ENCODE measurements around the gene OR2W3. TPM values are rescaled to one million over a fixed set of nuclear protein-coding genes. Genes with fewer than 3 reads are reported as not detected.

OR2W3 gene
- total RNA-seq, 1 experiment from 2014 or later, result not detected

DNA sequence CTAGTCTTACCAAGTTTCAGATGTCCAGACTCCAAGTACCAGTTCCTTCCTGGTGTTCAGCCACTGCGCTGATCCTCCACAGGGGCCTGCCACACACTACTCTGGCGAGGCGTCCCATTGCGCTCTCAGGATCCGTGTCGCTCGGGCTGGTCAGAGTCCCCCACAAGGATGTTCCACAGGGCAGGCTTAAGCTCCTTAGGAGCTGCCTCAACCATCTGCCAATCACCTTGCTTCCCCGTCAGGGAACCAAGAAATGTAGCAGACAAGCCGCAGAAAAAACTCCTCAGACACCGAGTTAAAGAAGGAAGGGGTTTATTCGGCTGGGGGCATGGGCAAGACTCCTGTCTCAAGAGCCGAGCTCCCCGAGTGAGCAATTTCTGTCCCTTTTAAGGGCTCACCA, 9.8 kb downstream of the OR2W3 start:
- Histone ChIP-seq H3K9me3 (ENCODE audit: control insufficient read depth in 1 of 2, insufficient read depth in 1 of 2, low read depth in 1 of 2, low read length in 2 of 2) (peaks cover 0 to 5% of the 10 kb centered on the region in 2 experiments; a peak in 2 of 4 replicates), H3K79me2 (ENCODE audit: insufficient read depth, low read length) (no peaks in the 10 kb centered on the region), H4K20me1 (ENCODE audit: insufficient read depth) (no peaks in the 10 kb centered on the region), H3K4me3 (replicated peaks in 1 of 2; ENCODE audit: low read depth in 1 of 2, low read length in 2 of 2) (no peak overlapping the region), H3K4me1 (ENCODE audit: control insufficient read depth in 1 of 2, insufficient read depth in 2 of 2, low read length in 2 of 2) (no peaks in the 10 kb centered on the region), H3K9me2 (ENCODE audit: insufficient read depth) (no peaks in the 10 kb centered on the region), H2AFZ (ENCODE audit: low read depth, low read length, poor library complexity, severe bottlenecking) (no peak overlapping the region), H3K4me2 (ENCODE audit: low read length) (no peak overlapping the region), H3K9ac (ENCODE audit: low read length) (no peak overlapping the region), H3K27me3 (ENCODE audit: insufficient read depth, low read length) (no peaks in the 10 kb centered on the region), H3K36me3 (ENCODE audit: control insufficient read depth in 1 of 2, insufficient read depth in 2 of 2, low read length in 2 of 2) (no peaks in the 10 kb centered on the region), H3K27ac (ENCODE audit: low read depth, low read length) (no peak overlapping the region)
- no TSS peak for BruUV-seq (replicated peaks)
- RAD21 ChIA-PET (ENCODE audit: low non-redundant PET in 1 of 2, low total read pairs in 2 of 2, uncharacterized antibody in 2 of 2, unreplicated experiment in 2 of 2), result no interaction called here
- POLR2A ChIA-PET, result no interaction called here
- CTCF ChIA-PET, result no interaction called here
- ATAC-seq, result no peak
- intact Hi-C loops (cut with micrococcal nuclease), result no loop called here
- no peak for DNase-seq (ENCODE audit: low read depth, low spot score)
- TF ChIP-seq, protein P1, sequence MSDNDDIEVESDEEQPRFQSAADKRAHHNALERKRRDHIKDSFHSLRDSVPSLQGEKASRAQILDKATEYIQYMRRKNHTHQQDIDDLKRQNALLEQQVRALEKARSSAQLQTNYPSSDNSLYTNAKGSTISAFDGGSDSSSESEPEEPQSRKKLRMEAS (IDR thresholded peaks at IDR 0.05), result no peak
- TF ChIP-seq SP1 (IDR thresholded peaks at IDR 0.05; ENCODE audit: low read depth) (no peak), CBX3 (IDR thresholded peaks at IDR 0.05; ENCODE audit: low read depth) (no peak), ZNF274 (IDR thresholded peaks at IDR 0.05; ENCODE audit: low read depth, low read length) (no peak), TCF7L2 (IDR thresholded peaks at IDR 0.05; ENCODE audit: borderline replicate concordance, extremely low read depth, insufficient read depth, insufficient read length) (no peak), POLR2A (IDR thresholded peaks at IDR 0.05; ENCODE audit: borderline replicate concordance, extremely low read depth, insufficient read depth, insufficient read length) (no peak), JUND (IDR thresholded peaks at IDR 0.05) (no peak), ELF1 (IDR thresholded peaks at IDR 0.05; ENCODE audit: borderline replicate concordance, low read depth) (no peak)

DNA sequence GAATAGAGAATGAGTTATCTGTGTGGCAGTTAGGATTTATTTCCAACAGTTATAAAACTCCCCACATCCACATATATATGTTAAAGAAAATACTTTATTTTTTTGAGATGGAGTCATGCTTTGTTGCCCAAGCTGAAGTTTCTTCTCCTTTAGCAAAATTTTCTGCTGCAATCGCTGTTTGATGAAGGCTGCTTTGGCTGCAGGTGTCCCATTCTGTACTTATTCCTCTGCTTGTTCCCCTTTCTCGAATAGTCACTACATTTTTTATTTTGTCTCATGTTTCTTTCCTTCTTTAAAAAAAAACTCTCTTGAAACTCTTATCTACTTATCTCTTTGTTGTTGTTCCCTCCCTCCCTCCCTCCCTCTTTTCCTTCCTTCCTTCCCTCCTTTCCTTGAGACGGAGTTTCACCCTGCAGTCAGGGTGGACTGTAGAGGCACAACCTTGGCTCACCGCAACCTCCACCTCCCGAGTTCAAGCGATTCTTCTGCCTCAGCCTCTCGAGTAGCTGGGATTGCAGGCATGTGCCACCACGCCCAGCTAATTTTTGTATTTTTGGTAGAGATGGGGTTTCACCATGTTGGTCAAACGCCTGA, 10.6 kb downstream of the OR2W3 start:
- Histone ChIP-seq H3K4me3 (replicated peaks in 1 of 2; ENCODE audit: low read depth in 1 of 2, low read length in 2 of 2) (no peak overlapping the region), H3K4me1 (ENCODE audit: control insufficient read depth in 1 of 2, insufficient read depth in 2 of 2, low read length in 2 of 2) (no peaks in the 10 kb centered on the region), H3K4me2 (ENCODE audit: low read length) (no peak overlapping the region), H2AFZ (ENCODE audit: low read depth, low read length, poor library complexity, severe bottlenecking) (no peak overlapping the region), H3K9ac (ENCODE audit: low read length) (no peak overlapping the region), H3K9me2 (ENCODE audit: insufficient read depth) (no peaks in the 10 kb centered on the region), H4K20me1 (ENCODE audit: insufficient read depth) (no peaks in the 10 kb centered on the region), H3K79me2 (ENCODE audit: insufficient read depth, low read length) (no peaks in the 10 kb centered on the region), H3K9me3 (ENCODE audit: control insufficient read depth in 1 of 2, insufficient read depth in 1 of 2, low read depth in 1 of 2, low read length in 2 of 2) (peaks cover 0 to 8% of the 10 kb centered on the region in 2 experiments; a peak in 2 of 4 replicates), H3K36me3 (ENCODE audit: control insufficient read depth in 1 of 2, insufficient read depth in 2 of 2, low read length in 2 of 2) (no peaks in the 10 kb centered on the region), H3K27ac (ENCODE audit: low read depth, low read length) (no peak overlapping the region), H3K27me3 (ENCODE audit: insufficient read depth, low read length) (no peaks in the 10 kb centered on the region)
- peak; percentile 25; the same call in 1 of the 2 replicates for ATAC-seq
- ChIA-PET CTCF (no interaction called here), RAD21 (ENCODE audit: low non-redundant PET in 1 of 2, low total read pairs in 2 of 2, uncharacterized antibody in 2 of 2, unreplicated experiment in 2 of 2) (no interaction called here), POLR2A (no interaction called here)
- BruUV-seq (replicated peaks), result no TSS peak
- no peak for DNase-seq (ENCODE audit: low read depth, low spot score)
- intact Hi-C loops (cut with micrococcal nuclease), result no loop called here
- TF ChIP-seq, protein P2, sequence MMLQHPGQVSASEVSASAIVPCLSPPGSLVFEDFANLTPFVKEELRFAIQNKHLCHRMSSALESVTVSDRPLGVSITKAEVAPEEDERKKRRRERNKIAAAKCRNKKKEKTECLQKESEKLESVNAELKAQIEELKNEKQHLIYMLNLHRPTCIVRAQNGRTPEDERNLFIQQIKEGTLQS (IDR thresholded peaks at IDR 0.05), result no peak
- TF ChIP-seq, protein P3, sequence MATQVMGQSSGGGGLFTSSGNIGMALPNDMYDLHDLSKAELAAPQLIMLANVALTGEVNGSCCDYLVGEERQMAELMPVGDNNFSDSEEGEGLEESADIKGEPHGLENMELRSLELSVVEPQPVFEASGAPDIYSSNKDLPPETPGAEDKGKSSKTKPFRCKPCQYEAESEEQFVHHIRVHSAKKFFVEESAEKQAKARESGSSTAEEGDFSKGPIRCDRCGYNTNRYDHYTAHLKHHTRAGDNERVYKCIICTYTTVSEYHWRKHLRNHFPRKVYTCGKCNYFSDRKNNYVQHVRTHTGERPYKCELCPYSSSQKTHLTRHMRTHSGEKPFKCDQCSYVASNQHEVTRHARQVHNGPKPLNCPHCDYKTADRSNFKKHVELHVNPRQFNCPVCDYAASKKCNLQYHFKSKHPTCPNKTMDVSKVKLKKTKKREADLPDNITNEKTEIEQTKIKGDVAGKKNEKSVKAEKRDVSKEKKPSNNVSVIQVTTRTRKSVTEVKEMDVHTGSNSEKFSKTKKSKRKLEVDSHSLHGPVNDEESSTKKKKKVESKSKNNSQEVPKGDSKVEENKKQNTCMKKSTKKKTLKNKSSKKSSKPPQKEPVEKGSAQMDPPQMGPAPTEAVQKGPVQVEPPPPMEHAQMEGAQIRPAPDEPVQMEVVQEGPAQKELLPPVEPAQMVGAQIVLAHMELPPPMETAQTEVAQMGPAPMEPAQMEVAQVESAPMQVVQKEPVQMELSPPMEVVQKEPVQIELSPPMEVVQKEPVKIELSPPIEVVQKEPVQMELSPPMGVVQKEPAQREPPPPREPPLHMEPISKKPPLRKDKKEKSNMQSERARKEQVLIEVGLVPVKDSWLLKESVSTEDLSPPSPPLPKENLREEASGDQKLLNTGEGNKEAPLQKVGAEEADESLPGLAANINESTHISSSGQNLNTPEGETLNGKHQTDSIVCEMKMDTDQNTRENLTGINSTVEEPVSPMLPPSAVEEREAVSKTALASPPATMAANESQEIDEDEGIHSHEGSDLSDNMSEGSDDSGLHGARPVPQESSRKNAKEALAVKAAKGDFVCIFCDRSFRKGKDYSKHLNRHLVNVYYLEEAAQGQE (IDR thresholded peaks at IDR 0.05; ENCODE audit: low read depth), result no peak
- TF ChIP-seq ZFX (IDR thresholded peaks at IDR 0.05), result no peak
- TF ChIP-seq EZH2 (IDR thresholded peaks at IDR 0.05), result no peak
- TF ChIP-seq TCF7L2 (IDR thresholded peaks at IDR 0.05; ENCODE audit: borderline replicate concordance, extremely low read depth, insufficient read depth, insufficient read length), result no peak
- TF ChIP-seq ZNF274 (IDR thresholded peaks at IDR 0.05; ENCODE audit: low read depth, low read length), result no peak
- TF ChIP-seq SP1 (IDR thresholded peaks at IDR 0.05; ENCODE audit: low read depth), result no peak
- TF ChIP-seq EZH2phosphoT487 (IDR thresholded peaks at IDR 0.05; ENCODE audit: borderline replicate concordance), result no peak
- TF ChIP-seq CBX3 (IDR thresholded peaks at IDR 0.05; ENCODE audit: low read depth), result no peak
- no peak for TF ChIP-seq CEBPB (IDR thresholded peaks at IDR 0.05; ENCODE audit: low read depth)
- TF ChIP-seq POLR2A (IDR thresholded peaks at IDR 0.05; ENCODE audit: borderline replicate concordance, extremely low read depth, insufficient read depth, insufficient read length), result no peak
- TF ChIP-seq ELF1 (IDR thresholded peaks at IDR 0.05; ENCODE audit: borderline replicate concordance, low read depth), result no peak

Data from HCT116 (cell line).